Fibroblast of lung (primary cell): ENCODE measurements around the gene LRFN2. TPM values are rescaled to one million over a fixed set of nuclear protein-coding genes. Genes with fewer than 3 reads are reported as not detected.

ENCODE experiments used
- DNase-seq, 2 donors: peaks; one replicate each; pipeline versions ENCODE4 v3.0.0 to v3.0.0-alpha.2; 2010; ENCODE audit warnings: low read depth in 2 of 2
- H2AFZ ChIP-seq: 2 replicates; pipeline ENCODE4 v1.5.1; 2012; ENCODE audit warnings: low read length, control low read depth, inconsistent platforms
- H3K27ac ChIP-seq: 2 replicates; pipeline ENCODE4 v1.5.1; 2011; ENCODE audit warnings: low read length, control low read depth; ENCODE audit not compliant: insufficient read depth
- H3K27me3 ChIP-seq: 2 replicates; pipeline ENCODE4 v1.5.1; 2011; ENCODE audit warnings: mild to moderate bottlenecking, low read length; ENCODE audit not compliant: control insufficient read depth, insufficient read depth
- H3K36me3 ChIP-seq: 2 replicates; pipeline ENCODE4 v1.5.1; 2011; ENCODE audit warnings: low read length; ENCODE audit not compliant: control insufficient read depth, insufficient read depth
- H3K4me1 ChIP-seq: 2 replicates; pipeline ENCODE4 v1.5.1; 2011; ENCODE audit warnings: low read length; ENCODE audit not compliant: control insufficient read depth, insufficient read depth; ENCODE audit errors: extremely low read depth
- H3K4me2 ChIP-seq: 2 replicates; pipeline ENCODE4 v1.5.1; 2011; ENCODE audit warnings: low read length, control low read depth; ENCODE audit not compliant: insufficient read depth; ENCODE audit errors: extremely low read depth
- H3K4me3 ChIP-seq, 4 experiments: fragments of 200-600 bp in 1 of 4; sonication (generic) in 1 of 4; replicated peaks in 1 of 4; 2 replicates each; pipeline ENCODE4 v1.5.1; 2011 to 2016; ENCODE audit warnings: low read length in 4 of 4, low read depth in 3 of 4, mild to moderate bottlenecking in 3 of 4, control low read depth in 2 of 4, inconsistent platforms in 1 of 4, mixed read lengths in 1 of 4; ENCODE audit not compliant: insufficient read depth in 1 of 4; ENCODE audit errors: control extremely low read depth in 1 of 4
- H3K79me2 ChIP-seq: 2 replicates; pipeline ENCODE4 v1.5.1; 2012; ENCODE audit warnings: mild to moderate bottlenecking, low read length, inconsistent platforms; ENCODE audit not compliant: control insufficient read depth, insufficient read depth
- H3K9ac ChIP-seq: 2 replicates; pipeline ENCODE4 v1.5.1; 2011; ENCODE audit warnings: mild to moderate bottlenecking, low read length, control low read depth; ENCODE audit not compliant: insufficient read depth
- H3K9me3 ChIP-seq: 2 replicates; pipeline ENCODE4 v1.5.1; 2012; ENCODE audit warnings: low read depth, low read length; ENCODE audit not compliant: control insufficient read depth, insufficient read depth
- H4K20me1 ChIP-seq: 2 replicates; pipeline ENCODE4 v1.5.1; 2011; ENCODE audit warnings: low read length; ENCODE audit not compliant: control insufficient read depth, insufficient read depth; ENCODE audit errors: extremely low read depth
- CTCF ChIP-seq, 2 donors: IDR thresholded peaks in 1 of 2; conservative IDR thresholded peaks in 1 of 2; 1 replicate in 1 of 2; 2 replicates in 1 of 2; pipeline ENCODE4 v1.5.1; 2011 to 2012; ENCODE audit warnings: low read length in 2 of 2, control low read depth in 1 of 2, inconsistent platforms in 1 of 2, low read depth in 1 of 2, mild to moderate bottlenecking in 1 of 2
- EZH2 ChIP-seq: IDR thresholded peaks from 2 replicates; pipeline ENCODE4 v1.5.1; 2012; ENCODE audit warnings: low read length, control low read depth, mild to moderate bottlenecking; ENCODE audit errors: missing control alignments
- polyA plus RNA-seq, 2 donors: library from polyadenylated mRNA; depleted of rRNA in 1 of 2; stranded (reverse) in 1 of 2; unstranded in 1 of 2; fragments of >200 nt; gene quantifications; 2 replicates each; pipeline ENCODE4 v1.2.1, GENCODE V29; 2011 to 2012; ENCODE audit warnings: missing spikeins in 1 of 2
- total RNA-seq: library from RNA; depleted of rRNA; stranded (reverse); fragments of >200 nt; gene quantifications from 2 replicates; pipeline ENCODE4 v1.2.1, GENCODE V29; 2014

Gene LRFN2
- total and polyA plus RNA-seq, 2 donors (not counting 1 experiment from before 2014, with no cell fraction given): not detected

- DNase-seq: no peak
- no peaks in the 10 kb centered on the region for H3K79me2 ChIP-seq
- no peak for TF ChIP-seq EZH2
- TF ChIP-seq CTCF (conservative IDR thresholded peaks at IDR 0.05 in 1 of 2, IDR thresholded peaks at IDR 0.05 in 1 of 2; ENCODE audit: low read depth in 1 of 2, low read length in 2 of 2): peak in 1 of 2 donors; percentile 7
- H3K27me3 ChIP-seq: no peaks in the 10 kb centered on the region
- H3K36me3 ChIP-seq: no peaks in the 10 kb centered on the region
- H3K27ac ChIP-seq: no peak overlapping the region
- no peak overlapping the region for H3K4me2 ChIP-seq
- no peak overlapping the region for H2AFZ ChIP-seq
- no peak overlapping the region for H3K4me3 ChIP-seq
- no peaks in the 10 kb centered on the region for H4K20me1 ChIP-seq
- H3K9ac ChIP-seq: no peak overlapping the region
- H3K9me3 ChIP-seq: no peaks in the 10 kb centered on the region
- no peaks in the 10 kb centered on the region for H3K4me1 ChIP-seq
Measured at GRCh38 chr6:40577672-40578071, 9.5 kb downstream of the LRFN2 start.

- H3K4me1 ChIP-seq: no peaks in the 10 kb centered on the region
- no peak overlapping the region for H3K4me3 ChIP-seq
- TF ChIP-seq CTCF (conservative IDR thresholded peaks at IDR 0.05 in 1 of 2, IDR thresholded peaks at IDR 0.05 in 1 of 2; ENCODE audit: low read depth in 1 of 2, low read length in 2 of 2): no peak
- no peak overlapping the region for H3K4me2 ChIP-seq
- no peak for DNase-seq
- H2AFZ ChIP-seq: no peak overlapping the region
- no peaks in the 10 kb centered on the region for H3K36me3 ChIP-seq
- no peaks in the 10 kb centered on the region for H3K27me3 ChIP-seq
- H3K27ac ChIP-seq: no peak overlapping the region
- no peak overlapping the region for H3K9ac ChIP-seq
- no peaks in the 10 kb centered on the region for H3K9me3 ChIP-seq
- no peaks in the 10 kb centered on the region for H4K20me1 ChIP-seq
- H3K79me2 ChIP-seq: no peaks in the 10 kb centered on the region
Measured at GRCh38 chr6:40573221-40573620, 13.9 kb downstream of the LRFN2 start.

GRCh38 chr6:40569162-40569910 is 17.8 kb downstream of the LRFN2 start:
- no peaks in the 10 kb centered on the region for H3K4me1 ChIP-seq
- no peak overlapping the region for H3K4me2 ChIP-seq
- no peak overlapping the region for H3K27ac ChIP-seq
- no peak overlapping the region for H3K9ac ChIP-seq
- H3K27me3 ChIP-seq: no peaks in the 10 kb centered on the region
- no peaks in the 10 kb centered on the region for H3K36me3 ChIP-seq
- no peaks in the 10 kb centered on the region for H4K20me1 ChIP-seq
- H3K9me3 ChIP-seq: no peaks in the 10 kb centered on the region
- TF ChIP-seq EZH2 (no peak), CTCF (conservative IDR thresholded peaks at IDR 0.05 in 1 of 2, IDR thresholded peaks at IDR 0.05 in 1 of 2; ENCODE audit: low read depth in 1 of 2, low read length in 2 of 2) (no peak)
- H2AFZ ChIP-seq: no peak overlapping the region
- H3K79me2 ChIP-seq: no peaks in the 10 kb centered on the region
- H3K4me3 ChIP-seq: no peak overlapping the region
- no peak for DNase-seq
